OCI-LY3 (cell line): ENCODE measurements around the gene SCN2B.

Source experiments
- EZH2phosphoT487 ChIP-seq: fragments of 200-600 bp; shearing (Covaris generic); IDR thresholded peaks from 2 replicates; pipeline ENCODE4 v1.6.1; 2018; ENCODE audit warnings: antibody characterized with exemption, mixed run types, low read depth
- TF ChIP-seq, protein P1 (sequence below): fragments of 200-600, 300-600 bp; sonication (generic); IDR thresholded peaks from 2 replicates; pipeline ENCODE4 v1.5.1; 2014; ENCODE audit warnings: antibody characterized with exemption, low read length, low read depth

DNA sequence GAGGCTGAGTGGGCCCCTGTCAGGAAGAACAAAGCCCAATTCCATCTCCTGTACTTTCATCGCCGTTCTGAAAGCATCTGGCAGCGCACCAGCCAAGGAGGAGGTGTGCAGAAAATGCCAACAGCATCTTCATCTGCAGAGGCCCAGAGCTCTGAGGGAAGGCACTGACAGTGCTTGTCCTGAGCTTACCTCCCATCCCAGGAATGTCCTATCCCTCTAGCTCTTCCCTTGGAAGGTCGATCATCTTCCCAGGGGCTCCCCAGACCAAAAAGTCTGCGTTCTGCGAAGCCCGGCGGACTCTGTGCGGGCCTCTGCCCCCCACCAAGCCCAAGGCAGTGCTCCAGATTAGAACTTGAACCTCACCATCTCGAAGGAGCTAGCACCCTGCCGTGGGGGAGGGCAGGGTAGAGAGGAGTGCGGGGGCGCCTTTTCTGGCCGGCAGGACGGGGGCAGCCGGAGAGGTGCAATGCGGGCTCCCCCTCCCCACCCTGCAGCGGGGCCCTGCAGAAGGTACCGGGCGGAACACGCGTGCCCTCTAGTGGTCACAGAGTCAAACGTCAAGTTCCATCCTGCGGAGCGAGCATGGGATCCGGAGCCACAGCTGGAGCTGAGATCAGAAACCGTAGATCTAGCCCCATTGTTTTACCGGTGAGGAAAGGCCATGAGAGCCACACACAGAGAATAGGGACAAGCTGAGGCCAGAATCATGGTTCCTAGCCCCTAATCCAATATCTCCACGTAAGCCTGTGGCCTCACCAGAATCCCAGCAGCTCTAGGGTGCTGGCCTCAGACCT, 5.0 kb downstream of the SCN2B start:
- TF ChIP-seq, protein P1, sequence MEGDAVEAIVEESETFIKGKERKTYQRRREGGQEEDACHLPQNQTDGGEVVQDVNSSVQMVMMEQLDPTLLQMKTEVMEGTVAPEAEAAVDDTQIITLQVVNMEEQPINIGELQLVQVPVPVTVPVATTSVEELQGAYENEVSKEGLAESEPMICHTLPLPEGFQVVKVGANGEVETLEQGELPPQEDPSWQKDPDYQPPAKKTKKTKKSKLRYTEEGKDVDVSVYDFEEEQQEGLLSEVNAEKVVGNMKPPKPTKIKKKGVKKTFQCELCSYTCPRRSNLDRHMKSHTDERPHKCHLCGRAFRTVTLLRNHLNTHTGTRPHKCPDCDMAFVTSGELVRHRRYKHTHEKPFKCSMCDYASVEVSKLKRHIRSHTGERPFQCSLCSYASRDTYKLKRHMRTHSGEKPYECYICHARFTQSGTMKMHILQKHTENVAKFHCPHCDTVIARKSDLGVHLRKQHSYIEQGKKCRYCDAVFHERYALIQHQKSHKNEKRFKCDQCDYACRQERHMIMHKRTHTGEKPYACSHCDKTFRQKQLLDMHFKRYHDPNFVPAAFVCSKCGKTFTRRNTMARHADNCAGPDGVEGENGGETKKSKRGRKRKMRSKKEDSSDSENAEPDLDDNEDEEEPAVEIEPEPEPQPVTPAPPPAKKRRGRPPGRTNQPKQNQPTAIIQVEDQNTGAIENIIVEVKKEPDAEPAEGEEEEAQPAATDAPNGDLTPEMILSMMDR: peak; percentile 93
- TF ChIP-seq EZH2phosphoT487: no peak
